SHP77 treated with DMSO at 0.1 percent for 48 hours (cell line): ENCODE results near the gene SCG2.
A peak's percentile ranks its signal among the peaks of the same experiment; 100 is the strongest.

Source experiments
- DNase-seq: peaks from one replicate; lab custom pipeline; 2025; lab: John Stamatoyannopoulos, UW

The SCG2 gene, protein sequence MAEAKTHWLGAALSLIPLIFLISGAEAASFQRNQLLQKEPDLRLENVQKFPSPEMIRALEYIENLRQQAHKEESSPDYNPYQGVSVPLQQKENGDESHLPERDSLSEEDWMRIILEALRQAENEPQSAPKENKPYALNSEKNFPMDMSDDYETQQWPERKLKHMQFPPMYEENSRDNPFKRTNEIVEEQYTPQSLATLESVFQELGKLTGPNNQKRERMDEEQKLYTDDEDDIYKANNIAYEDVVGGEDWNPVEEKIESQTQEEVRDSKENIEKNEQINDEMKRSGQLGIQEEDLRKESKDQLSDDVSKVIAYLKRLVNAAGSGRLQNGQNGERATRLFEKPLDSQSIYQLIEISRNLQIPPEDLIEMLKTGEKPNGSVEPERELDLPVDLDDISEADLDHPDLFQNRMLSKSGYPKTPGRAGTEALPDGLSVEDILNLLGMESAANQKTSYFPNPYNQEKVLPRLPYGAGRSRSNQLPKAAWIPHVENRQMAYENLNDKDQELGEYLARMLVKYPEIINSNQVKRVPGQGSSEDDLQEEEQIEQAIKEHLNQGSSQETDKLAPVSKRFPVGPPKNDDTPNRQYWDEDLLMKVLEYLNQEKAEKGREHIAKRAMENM

DNA sequence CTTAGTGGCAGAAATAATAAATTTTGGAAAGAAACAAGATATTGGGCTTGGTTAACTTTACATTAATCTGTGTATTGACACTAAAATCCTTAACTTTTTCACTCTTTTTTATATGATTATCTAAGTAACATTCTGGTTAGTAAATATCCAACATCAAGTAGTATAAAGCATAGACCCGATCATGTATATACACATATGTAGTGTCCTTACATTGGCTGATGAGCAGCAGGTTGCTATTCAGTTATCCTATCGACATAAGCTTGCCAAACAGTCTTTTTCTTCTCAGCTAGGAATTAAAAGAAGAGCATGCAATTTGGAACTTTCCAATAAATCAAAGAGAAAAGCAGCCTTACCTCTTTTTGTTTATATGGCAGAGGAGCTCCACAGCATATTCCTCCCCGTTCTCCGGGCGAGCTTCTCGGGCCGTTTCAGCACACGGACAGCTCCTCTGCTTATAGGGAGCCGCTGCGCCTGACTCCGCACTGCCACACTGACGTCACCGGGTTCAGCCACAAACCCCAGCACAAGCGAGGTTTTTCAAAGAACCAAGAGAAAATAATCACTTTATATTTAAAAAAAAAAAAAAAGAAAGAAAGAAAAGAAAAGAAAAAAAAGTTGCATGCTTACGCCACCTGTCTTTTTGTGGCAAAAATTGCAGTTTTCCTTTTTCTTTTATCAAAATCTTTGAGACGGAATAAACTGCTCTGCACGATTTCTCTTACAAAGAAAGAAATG lies at the start of gene SCG2:
TSS of gene SCG2 (minus strand) at position 430 of the 735 bp plus-strand sequence. CDS start 3,079 bp downstream, outside the sequence.
- DNase-seq = peak; percentile 90

DNA sequence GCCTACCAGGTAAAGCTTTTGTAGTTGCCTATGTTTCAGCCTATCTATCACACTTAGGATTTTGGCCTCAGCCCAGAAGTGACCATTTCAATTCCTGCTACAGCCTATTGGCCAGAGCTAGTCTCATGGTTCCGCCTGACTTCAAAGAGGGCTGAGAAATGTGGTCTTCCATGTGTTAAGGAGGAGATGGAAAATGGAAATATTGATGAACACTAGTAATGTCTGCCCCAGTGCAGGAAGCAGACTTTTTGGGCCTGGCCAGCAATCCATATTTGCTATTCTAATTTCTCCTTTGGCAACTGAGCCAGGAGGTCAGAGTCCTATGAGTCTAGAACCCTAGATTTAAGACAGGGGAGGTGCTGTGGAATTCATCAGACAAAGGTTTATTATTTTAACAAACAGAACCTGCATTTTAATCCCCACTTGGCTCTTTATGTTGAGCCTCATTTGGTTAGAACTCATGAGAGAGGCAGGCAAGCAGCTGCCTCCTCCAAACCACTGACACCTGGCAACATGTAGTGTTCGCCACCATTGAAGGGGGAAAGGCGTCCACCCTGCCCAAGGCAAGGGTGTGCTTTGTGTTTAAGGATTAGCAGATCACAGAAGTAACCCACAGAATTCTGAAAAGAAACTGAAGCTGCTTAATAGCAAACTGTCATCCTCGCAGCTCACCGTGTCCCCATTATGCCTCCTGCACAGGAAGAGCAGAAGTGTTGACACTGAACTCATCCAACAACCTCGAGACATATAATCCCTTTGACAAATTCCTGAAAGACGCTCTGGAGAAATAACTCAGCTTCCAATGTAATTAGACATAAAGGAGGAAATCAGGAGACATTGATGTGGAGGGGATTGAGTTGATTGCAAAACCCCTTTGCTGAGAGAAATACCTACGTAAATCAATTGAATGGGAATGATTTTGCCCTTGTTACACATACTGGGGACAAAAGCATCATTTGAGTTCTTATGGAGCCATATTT lies 47.7 kb upstream of the SCG2 start:
- no peak for DNase-seq

DNA sequence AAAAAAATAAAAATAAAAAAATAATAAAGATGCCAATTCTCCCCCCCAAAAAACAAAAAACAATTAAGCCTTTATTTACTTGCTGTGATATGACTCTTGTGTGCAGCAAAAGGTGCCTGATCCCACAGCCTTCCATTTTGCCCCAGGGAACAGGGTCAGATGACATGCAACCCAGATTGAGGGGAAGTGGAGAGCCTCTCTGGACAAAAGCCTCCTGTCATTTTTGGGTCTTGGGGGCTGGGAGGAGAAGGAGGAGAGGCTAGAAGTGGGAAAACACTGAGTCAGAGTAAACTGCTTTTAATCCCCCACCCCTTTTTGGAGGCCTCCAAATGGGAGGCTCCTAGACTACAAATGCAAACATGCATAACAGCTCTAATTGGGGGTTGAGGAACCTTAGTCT lies 46.6 kb upstream of the SCG2 start:
- no peak for DNase-seq

DNA sequence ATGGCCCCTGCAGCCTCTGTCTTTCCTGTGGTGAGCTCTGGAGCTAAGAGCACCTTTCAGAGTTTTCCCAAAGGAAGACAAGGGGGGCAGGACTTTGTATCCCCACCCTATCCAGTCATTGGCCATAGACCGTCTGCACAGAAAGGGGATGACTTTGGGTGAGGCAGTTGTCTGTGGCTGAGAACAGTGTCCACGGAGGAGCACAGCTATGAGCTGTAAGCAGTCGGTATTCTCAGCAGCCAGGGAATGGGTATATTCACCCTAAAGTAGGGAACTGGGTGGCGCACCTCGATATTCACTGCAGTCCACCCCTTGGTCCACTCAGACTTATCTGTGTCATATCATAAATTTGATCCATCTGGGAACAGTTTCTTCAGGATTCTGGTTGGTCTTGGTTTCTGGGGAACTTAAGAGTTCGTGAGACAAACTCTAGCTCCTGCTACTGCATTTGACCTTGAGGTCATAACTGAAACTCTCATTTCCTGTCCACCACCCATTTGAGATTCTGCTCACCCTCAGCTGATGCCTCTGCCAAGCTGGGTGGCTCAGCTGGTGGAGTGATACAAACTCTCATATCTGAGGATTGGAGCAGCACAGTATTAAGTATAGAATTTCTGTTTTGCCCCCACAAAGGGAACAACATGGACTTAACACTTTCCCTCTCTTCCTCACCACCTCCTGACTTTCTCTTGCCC lies 45.2 kb upstream of the SCG2 start:
- no peak for DNase-seq

DNA sequence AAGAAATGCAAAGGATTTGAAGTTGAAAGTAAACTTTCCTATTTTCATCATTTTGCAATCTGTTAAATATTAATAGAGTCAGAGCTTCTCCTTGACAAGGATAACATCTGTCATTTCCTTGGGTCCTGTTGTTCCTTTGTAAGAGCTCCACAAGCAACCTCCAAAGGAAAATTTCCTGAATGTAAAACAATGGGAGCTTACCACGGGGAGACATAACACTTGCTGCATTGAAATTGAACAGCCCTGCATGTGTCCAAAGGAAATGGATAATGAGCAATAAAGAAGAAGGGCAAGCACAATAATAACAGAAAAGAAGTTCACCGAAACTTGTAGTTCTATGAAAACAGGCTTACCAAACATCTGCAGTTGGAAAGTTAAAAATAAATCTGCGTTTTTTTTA lies 42.0 kb upstream of the SCG2 start:
- DNase-seq = no peak

GRCh38 chr2:223643309-223643708 lies 41.1 kb upstream of the SCG2 start:
- no peak for DNase-seq

- DNase-seq = no peak
Observed at GRCh38 chr2:223642506-223642905, 40.3 kb upstream of the SCG2 start.

- peak; percentile 50 for DNase-seq
Observed at GRCh38 chr2:223641082-223641481, 38.9 kb upstream of the SCG2 start.

GRCh38 chr2:223635080-223635479 lies 32.9 kb upstream of the SCG2 start:
- DNase-seq = no peak

- DNase-seq = no peak
Observed at GRCh38 chr2:223634238-223634637, 32.1 kb upstream of the SCG2 start.

GRCh38 chr2:223633656-223634055 lies 31.5 kb upstream of the SCG2 start:
- DNase-seq = no peak

- no peak for DNase-seq
Observed at GRCh38 chr2:223632826-223633225, 30.7 kb upstream of the SCG2 start.

GRCh38 chr2:223626716-223627115 lies 24.6 kb upstream of the SCG2 start:
- DNase-seq = no peak

DNA sequence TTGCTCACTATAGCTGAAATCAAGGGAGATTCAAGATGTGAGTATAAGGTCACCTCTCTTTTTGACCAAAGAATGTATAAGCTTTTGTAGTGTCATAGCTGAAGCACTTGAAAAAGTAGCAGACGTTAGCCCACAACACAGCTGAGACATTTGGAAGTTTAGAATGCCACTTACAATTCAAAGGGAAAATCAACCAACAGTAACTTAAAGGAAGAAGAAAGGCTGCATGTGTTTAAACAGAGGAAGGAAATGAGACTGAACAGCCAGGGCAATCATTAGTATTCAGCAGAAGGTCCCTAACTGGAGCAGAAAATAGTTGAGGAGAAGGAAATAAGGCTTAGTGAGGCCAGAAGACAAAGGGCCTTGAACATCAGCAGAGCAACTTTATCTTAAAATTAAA lies 23.5 kb upstream of the SCG2 start:
- DNase-seq = no peak

DNA sequence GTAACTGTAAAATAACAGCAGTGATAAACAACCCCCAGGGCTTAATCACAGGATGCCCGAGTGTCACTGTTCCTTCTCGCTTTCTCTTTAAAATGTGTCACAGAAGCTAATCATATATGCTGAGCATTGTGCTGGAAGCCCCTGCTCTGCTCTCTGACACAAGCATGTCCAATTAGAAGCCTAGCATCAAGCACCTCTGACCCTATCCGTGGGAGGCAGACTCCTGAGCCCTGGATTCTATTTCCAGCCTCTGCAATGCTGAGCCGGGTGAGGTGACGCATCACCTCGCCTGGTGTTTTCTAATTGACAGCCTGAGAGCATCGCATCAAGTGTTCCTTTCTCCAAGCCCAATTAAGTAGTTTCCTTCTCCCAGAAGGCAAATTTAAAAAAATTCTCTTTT lies 19.7 kb upstream of the SCG2 start:
- DNase-seq = no peak

DNA sequence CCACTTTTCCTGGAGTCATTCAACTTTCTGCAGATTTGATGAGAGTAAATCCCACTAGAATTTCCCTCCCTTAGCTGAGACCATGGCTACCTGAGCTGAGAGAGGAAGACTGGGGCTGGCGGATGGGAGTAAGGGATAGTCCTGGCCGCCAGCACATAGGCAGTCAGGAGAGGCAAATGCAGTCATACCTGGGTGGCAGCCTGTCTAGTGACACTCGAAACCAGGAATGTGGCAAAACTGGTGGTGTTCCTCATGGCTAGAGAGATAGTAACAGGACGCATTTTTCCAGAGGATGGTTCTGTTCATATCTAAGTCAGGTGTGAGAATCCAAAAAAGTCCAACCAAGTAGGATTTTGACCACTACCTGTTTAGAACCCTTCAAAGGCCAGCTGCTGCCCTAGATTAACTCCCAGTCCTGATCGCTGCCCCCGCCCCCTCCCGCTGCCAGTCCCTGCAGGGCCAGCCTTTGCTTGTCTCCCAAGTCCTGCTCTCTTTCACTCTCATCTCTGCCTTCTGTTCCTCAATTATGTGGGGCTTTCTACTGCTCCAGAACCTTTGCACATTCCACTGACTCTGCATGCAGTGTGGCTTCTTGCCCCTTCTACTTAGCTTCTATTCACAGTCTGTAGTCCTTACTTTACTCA lies 17.4 kb upstream of the SCG2 start:
- no peak for DNase-seq

DNA sequence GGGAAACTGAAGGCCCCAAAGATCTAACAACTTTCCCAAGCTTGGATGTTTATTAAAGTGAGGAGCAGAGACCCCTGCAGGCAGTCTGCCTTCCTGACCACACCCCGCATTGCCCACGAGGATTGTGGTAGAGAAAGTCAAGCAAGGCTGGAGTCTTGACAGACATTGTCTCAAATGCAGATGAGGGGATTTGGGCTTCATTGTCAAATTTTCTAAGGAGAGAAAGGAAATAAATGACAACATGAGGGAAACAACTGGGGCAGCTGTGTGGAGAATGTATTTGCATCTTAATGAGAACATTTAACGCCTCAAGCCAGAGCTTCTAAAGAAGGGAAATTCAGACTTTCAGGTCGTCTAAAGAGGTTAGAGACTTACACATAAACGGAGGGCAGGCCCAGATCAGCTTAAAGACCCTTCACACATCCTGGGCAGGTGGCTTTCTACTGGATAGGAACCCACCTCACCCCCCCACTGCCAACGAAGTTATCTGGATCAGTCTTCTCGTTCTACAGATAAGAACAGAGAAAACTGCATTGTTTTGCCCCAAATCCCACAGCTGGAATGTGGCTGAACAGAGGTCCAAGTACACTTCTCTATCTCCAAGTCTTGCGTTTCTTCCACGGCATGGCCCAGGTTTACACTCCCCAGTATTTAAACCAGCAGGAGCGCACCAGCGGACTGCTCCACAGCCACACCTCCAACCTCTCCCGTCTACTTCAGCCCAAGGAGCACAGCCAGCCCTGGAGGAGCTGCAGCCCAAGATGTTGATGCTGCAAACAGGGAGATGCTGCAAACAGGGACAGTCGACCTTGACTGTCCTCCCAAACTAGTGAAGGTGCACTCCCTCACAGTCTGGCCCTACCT lies 16.2 kb upstream of the SCG2 start:
- no peak for DNase-seq

- no peak for DNase-seq
Observed at GRCh38 chr2:223614534-223614933, 12.4 kb upstream of the SCG2 start.
